T-helper 17 cell (primary cell): ENCODE measurements around the gene FAM114A1. TPM values are rescaled to one million over a fixed set of nuclear protein-coding genes. Genes with fewer than 3 reads are reported as not detected.
A peak's percentile ranks its signal among the peaks of the same experiment; 100 is the strongest.

Source experiments
- ATAC-seq: fragments of 150-1000 bp; cut with Tn5 transposase; 2 replicates; pipeline ENCODE4 v1.10.0; 2021; ENCODE audit warnings: mild to moderate bottlenecking, moderate library complexity
- DNase-seq, 3 donors: peaks; one replicate each; pipeline versions ENCODE4 v3.0.0 to v3.0.0-alpha.2; 2020 to 2021
- H3K9me3 ChIP-seq: one replicate; pipeline ENCODE4 v1.7.0; 2013; ENCODE audit warnings: low read length, mild to moderate bottlenecking; ENCODE audit not compliant: control insufficient read depth, poor library complexity, severe bottlenecking
- H3K27ac Mint-ChIP-seq: one replicate; pipeline ENCODE4 v1.8.0; 2022; ENCODE audit warnings: mild to moderate bottlenecking, moderate library complexity, mixed read lengths
- H3K27me3 Mint-ChIP-seq: one replicate; pipeline ENCODE4 v1.8.0; 2022; ENCODE audit warnings: mixed read lengths
- H3K36me3 Mint-ChIP-seq: one replicate; pipeline ENCODE4 v1.8.0; 2022; ENCODE audit warnings: low read depth, mixed read lengths
- H3K4me1 Mint-ChIP-seq: one replicate; pipeline ENCODE4 v1.8.0; 2022; ENCODE audit warnings: mild to moderate bottlenecking, mixed read lengths
- H3K4me3 Mint-ChIP-seq: one replicate; pipeline ENCODE4 v1.8.0; 2022; ENCODE audit warnings: mild to moderate bottlenecking, moderate library complexity, mixed read lengths
- total RNA-seq, 4 donors: library from RNA in 2 of 4; stranded (reverse) in 2 of 4; gene quantifications; one replicate each; pipeline ENCODE4 v1.2.3 and lab custom pipeline; 2022 to 2026

FAM114A1 gene
- under 1 TPM in 1 of 2 donors, not detected in 1; 0.50 TPM for total RNA-seq
- total RNA-seq (lab: John Stamatoyannopoulos, UW), result 0 to 0.93 reads per million in 2 donors

DNA sequence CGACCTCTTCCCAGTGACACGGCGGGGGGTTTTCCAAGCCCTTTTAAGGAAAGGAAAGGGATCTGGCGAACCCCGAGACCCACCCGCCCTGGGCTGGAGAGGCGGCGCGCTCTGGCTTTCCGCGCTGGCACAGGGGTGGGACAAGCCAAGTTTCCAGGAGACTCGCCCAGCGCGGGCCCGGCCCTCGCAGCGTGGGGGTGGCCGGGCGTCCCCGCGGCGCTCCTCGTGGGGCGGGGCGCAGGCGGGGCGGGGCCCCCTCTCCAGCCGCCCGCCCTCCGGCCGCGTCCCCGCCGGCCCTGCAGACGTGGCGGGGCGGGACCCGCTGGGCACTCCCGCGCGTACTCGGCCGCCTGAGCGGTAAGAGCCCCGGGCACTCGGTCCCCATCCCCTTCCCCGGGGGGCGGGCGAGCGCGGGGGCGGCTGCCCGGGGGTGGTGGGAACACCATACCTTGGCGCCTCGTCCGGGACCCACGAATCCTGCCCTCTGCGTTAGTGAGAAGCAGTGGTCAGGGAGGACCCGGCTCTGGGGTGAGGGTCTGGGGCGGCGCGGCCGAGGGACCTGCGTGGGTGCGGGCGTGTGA, at the start of gene FAM114A1:
TSS of gene FAM114A1 (plus strand) at position 329 of the 581 bp plus-strand sequence. CDS start 10,273 bp downstream, outside the sequence.
- ATAC-seq, result peak; percentile 76
- Mint-ChIP-seq H3K27ac (no peak within 1 kb of the TSS), H3K27me3 (peaks cover 41% of the 10 kb centered on the region), H3K4me1 (peaks cover 13% of the 10 kb centered on the region), H3K4me3 (peak within 1 kb of the TSS; percentile 82), H3K36me3 (peaks cover 2% of the 10 kb centered on the region)
- peak in 1 of 3 donors; percentile 20 for DNase-seq
- H3K9me3 ChIP-seq, result no peaks in the 10 kb centered on the region

DNA sequence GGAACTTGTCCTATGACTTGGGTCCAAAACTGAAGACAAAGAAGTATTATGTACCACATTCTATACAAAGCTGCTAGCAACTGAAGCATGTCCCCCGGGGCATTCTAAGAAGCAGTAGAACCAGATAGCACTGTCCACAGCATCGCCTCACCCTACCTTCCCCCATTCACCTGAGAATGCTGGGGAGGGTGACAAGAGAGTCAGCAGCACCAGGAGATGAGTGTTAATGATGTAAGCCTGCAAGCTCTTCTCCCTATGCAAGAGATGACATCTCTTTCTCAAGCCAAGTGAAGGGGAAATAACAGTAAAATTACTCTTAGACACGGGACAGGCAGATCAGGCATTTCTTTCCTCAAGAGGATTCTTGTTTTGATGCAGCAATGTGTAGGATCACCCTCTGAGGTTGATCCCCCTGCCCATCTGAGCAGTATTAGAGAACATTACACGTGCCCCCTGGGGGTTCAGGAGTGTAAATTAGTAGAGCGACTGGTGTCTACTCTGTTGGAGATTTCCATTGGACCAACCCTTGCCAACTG, 49.1 kb upstream of the FAM114A1 start:
- Mint-ChIP-seq H3K27ac (no peak overlapping the region), H3K4me3 (no peak overlapping the region), H3K36me3 (peaks cover 2% of the 10 kb centered on the region), H3K4me1 (peaks cover 15% of the 10 kb centered on the region), H3K27me3 (no peaks in the 10 kb centered on the region)
- ATAC-seq (no peak), DNase-seq (no peak)
- no peaks in the 10 kb centered on the region for H3K9me3 ChIP-seq

DNA sequence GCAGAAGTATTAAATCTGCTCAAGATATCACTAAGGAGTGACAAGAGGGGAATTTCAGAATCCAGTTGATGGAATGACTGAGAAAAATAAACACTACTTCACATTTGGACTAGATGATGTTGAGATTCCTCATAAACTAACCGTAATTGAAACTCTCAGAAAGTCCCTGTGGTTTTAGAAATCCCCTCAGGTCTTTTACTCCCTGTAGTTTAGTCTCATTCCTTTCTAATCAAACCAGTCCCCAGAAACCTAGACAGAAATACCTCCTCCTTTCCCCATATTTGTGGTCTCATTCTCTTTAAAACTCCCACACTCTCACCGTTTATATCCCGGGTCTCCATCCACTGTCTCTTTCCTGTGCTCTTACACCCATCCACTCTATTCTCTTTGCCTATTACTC, 48.0 kb upstream of the FAM114A1 start:
- peaks cover 2% of the 10 kb centered on the region for H3K36me3 Mint-ChIP-seq
- peak; percentile 76 for ATAC-seq
- no peaks in the 10 kb centered on the region for H3K9me3 ChIP-seq
- H3K4me3 Mint-ChIP-seq, result no peak overlapping the region
- no peak for DNase-seq
- peak overlapping the region; percentile 22 for H3K27ac Mint-ChIP-seq
- H3K27me3 Mint-ChIP-seq, result no peaks in the 10 kb centered on the region
- peaks cover 15% of the 10 kb centered on the region for H3K4me1 Mint-ChIP-seq

DNA sequence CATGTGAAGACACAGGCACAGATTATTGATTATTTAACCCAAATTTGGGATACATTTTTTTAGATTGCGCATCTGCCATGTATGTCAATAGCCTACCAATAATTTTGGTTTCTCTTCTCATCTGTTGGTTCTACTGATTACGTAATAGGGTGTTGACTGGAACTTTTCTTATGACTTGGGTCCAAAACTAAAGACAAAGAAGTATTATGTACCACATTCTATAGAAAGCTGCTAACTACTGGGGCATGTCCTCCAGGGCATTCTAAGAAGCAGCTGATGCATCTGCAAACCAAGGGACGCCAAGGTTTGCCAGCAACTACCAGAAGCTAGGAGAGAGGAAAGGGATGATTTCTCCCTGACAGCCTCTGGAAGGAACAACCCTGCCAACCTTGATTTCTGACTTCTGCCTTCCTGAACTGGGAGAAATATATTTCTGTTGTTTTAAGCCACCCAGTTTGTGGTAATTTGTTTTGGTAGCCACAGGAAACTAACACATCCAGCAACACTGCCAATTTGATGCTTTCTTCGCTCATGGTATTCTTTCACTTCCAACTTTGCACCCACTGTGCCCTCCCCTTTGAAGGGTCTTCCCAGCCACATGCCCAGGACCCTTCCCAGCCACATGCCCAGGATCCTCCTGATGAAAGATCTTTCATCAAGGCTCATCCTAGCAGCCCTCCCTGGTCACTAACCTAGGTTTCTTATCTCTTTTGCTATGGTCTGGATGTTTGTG, 47.1 kb upstream of the FAM114A1 start:
- peaks cover 2% of the 10 kb centered on the region for H3K36me3 Mint-ChIP-seq
- H3K4me1 Mint-ChIP-seq, result peaks cover 15% of the 10 kb centered on the region
- peak overlapping the region; percentile 22 for H3K27ac Mint-ChIP-seq
- H3K27me3 Mint-ChIP-seq, result no peaks in the 10 kb centered on the region
- no peak overlapping the region for H3K4me3 Mint-ChIP-seq
- ATAC-seq (no peak), DNase-seq (no peak)
- H3K9me3 ChIP-seq, result no peaks in the 10 kb centered on the region

DNA sequence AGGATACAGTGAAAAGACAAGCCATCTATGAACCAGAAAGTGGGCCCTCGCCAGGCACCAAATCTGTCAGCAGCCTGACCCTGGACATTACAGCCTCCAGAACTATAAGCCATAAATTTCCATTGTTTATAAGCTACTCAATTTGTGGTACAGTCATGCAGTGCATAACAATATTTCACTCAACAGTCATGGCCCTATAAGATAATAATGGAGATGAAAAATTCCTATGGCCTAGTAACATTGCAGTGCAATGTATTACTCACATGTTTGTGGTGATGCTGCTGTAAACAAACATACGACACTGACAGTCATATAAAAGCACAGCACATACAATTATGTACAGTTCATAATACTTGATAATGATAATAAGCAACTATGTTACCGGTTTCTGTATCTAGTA, 45.9 kb upstream of the FAM114A1 start:
- Mint-ChIP-seq H3K4me1 (peaks cover 15% of the 10 kb centered on the region), H3K36me3 (peaks cover 2% of the 10 kb centered on the region), H3K4me3 (no peak overlapping the region), H3K27me3 (no peaks in the 10 kb centered on the region), H3K27ac (no peak overlapping the region)
- H3K9me3 ChIP-seq, result no peaks in the 10 kb centered on the region
- no peak for DNase-seq
- ATAC-seq, result no peak

DNA sequence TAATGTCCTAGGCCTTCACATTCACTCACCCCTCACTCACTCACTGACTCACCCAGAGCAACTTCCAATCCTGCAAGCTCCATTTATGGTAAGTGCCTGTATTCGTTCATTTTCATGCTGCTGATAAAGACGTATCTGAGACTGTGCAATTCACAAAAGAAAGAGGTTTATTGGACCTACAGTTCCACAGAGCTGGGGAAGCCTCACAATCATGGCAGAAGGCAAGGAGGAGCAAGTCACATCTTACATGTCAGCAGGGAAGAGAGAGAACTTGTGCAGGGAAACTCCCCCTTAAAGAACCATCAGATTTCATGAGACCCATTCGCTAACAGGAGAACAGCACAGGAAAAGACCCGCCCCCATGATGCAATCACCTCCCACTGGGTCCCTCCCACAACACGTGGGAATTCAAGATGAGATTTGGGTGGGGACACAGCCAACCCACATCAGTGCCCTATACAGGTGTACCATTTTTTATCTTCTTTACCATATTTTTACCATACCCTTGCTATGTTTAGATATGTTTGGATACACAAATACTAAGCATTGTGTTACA, 44.8 kb upstream of the FAM114A1 start:
- Mint-ChIP-seq H3K4me3 (no peak overlapping the region), H3K36me3 (peaks cover 2% of the 10 kb centered on the region), H3K27me3 (no peaks in the 10 kb centered on the region), H3K4me1 (peaks cover 15% of the 10 kb centered on the region), H3K27ac (no peak overlapping the region)
- no peak for DNase-seq
- H3K9me3 ChIP-seq, result no peaks in the 10 kb centered on the region
- ATAC-seq, result no peak

DNA sequence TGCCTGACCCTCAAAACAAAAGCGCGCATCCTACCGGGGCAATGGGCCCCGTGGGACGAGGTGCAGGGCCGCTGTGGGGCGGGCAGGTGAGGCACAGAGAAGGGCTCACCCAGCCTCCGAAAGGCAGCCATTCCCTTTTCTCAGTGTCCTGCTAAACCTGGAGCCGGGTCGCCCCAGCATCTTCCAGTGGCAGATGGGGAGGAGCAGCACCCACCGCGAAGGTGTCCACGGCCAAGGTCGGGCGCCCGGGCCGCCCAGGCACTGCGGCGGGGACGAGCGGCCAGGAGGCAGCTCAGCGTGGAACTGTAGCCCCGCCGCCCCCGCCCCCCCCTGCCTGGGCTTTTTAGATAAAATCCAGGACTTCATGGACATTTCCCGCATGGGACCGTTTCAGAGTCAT, 43.8 kb upstream of the FAM114A1 start:
- no peak overlapping the region for H3K4me3 Mint-ChIP-seq
- H3K27ac Mint-ChIP-seq, result no peak overlapping the region
- no peak for DNase-seq
- peaks cover 2% of the 10 kb centered on the region for H3K36me3 Mint-ChIP-seq
- peaks cover 15% of the 10 kb centered on the region for H3K4me1 Mint-ChIP-seq
- no peak for ATAC-seq
- H3K27me3 Mint-ChIP-seq, result no peaks in the 10 kb centered on the region
- H3K9me3 ChIP-seq, result no peaks in the 10 kb centered on the region

DNA sequence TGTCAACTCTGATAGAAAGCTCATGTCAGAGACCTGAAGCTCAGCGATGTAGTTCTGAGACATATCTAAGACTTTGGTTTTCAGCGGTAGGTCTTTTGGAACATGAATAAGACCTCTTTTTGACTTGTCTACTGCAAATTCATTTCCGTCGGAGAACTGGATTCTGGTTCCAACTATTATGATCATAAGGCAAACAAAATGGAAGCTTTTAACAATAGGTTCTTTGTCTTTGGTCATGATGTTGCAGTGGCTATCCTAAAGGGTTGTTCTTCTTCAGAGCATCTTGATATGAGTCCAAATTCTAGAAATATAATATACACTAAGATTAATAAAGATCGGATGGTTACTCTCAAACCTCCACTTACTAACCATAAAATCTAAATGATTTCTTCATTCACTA, 38.4 kb upstream of the FAM114A1 start:
- H3K36me3 Mint-ChIP-seq, result no peaks in the 10 kb centered on the region
- no peak for ATAC-seq
- H3K27me3 Mint-ChIP-seq, result no peaks in the 10 kb centered on the region
- H3K9me3 ChIP-seq, result no peaks in the 10 kb centered on the region
- H3K4me3 Mint-ChIP-seq, result no peak overlapping the region
- H3K27ac Mint-ChIP-seq, result no peak overlapping the region
- DNase-seq, result no peak
- H3K4me1 Mint-ChIP-seq, result peaks cover 3% of the 10 kb centered on the region

DNA sequence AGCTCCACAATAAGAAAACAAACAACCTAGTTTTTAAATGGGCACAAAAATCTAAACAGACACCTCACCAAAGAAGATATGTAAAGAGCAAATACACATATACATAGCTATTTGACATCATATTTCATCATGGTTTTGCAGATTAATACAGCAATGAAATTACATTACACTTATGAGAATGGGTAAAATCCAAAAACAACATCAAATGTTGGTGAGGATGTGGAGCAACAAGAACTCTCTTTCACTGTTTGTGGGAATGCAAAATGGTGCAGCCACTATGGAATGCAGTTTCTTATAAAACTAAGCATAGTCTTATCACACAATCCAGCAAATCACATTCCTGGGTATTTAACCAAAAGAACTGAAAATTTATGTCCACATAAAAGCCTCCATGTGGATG, 36.0 kb upstream of the FAM114A1 start:
- H3K9me3 ChIP-seq, result no peaks in the 10 kb centered on the region
- no peak for ATAC-seq
- Mint-ChIP-seq H3K27me3 (no peaks in the 10 kb centered on the region), H3K36me3 (no peaks in the 10 kb centered on the region), H3K4me1 (peaks cover 3% of the 10 kb centered on the region), H3K27ac (no peak overlapping the region), H3K4me3 (no peak overlapping the region)
- no peak for DNase-seq

DNA sequence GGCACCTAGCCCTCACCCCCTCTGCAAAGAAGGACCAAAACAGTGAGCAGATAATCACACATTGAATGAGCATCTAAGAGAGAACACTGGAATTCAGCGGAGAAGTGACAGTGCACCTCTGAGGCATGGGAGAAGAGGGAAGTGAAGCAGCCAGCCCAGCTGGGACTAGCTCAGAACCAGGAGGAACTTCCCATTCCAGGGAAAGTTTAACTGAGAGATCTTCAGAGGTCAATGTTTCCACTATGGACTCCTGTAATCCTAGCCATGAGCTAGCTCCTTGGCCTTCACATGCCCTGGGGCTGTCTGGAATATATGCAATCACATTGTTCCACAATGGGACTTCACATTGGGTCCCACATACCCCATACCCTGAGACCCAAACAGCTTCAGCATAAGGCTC, 35.4 kb upstream of the FAM114A1 start:
- Mint-ChIP-seq H3K27ac (no peak overlapping the region), H3K4me1 (peaks cover 6% of the 10 kb centered on the region), H3K36me3 (no peaks in the 10 kb centered on the region), H3K27me3 (no peaks in the 10 kb centered on the region), H3K4me3 (no peak overlapping the region)
- no peak for ATAC-seq
- H3K9me3 ChIP-seq, result no peaks in the 10 kb centered on the region
- no peak for DNase-seq

DNA sequence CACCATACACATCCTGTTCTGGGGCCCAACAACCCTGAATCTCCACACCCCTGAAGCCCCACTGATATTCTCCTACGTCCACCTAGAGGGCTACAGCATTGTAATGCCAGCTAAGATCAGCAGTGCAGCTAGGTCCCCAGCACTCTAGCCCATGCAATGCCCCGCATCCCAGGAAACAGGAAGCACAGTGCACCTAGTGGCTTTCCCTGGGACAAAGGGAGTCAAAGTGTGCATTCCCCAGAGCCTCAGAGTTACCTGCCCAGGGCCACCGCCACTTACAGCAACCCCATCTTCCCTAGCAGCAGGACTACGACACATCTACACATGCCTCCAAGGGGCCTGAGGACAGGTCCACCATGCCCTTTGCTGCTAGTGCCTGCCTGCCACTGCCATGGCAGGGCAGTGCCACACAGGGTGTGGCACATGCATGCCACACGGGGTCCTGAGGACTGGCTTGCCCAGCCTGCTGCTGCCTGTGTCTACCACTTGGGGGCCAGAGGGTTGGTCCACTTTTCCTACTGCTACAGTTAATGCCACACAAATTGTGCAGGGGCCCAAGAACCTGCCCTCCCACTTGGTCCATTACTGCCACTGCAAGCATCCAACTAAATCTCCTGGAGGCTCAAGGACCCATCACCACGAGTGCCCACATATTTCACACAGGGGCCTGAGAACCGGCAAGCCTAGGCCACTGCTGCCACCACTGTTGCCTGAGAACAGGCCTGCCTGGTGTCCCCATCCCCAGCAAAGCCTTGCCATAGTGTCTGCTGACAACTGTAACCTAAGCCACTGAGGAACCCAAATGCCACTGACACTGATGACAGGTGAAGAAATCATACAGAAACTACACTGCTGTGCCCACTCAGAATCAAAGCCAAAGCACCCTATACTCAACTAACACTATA, 34.7 kb upstream of the FAM114A1 start:
- H3K27me3 Mint-ChIP-seq, result no peaks in the 10 kb centered on the region
- H3K4me3 Mint-ChIP-seq, result no peak overlapping the region
- no peak overlapping the region for H3K27ac Mint-ChIP-seq
- ATAC-seq (no peak), DNase-seq (no peak)
- no peaks in the 10 kb centered on the region for H3K9me3 ChIP-seq
- no peaks in the 10 kb centered on the region for H3K36me3 Mint-ChIP-seq
- peaks cover 11% of the 10 kb centered on the region for H3K4me1 Mint-ChIP-seq

DNA sequence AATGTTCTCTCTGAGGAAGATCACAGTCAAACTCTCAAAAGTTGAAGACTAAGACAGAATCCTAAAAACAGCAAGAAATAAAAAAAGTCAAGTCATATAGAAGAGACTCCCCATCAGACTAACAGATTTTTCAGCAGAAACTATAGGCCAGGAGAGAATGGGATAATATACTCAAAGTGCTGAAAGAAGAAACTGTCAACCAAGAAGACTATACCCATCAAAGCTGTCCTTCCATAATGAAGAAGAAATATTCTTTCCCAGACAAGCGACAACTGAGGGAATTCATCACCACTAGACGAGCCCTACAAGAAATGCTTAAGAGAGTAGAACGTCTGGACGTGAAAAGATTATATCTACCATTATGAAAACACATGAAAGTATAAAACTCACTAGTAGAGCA, 33.0 kb upstream of the FAM114A1 start:
- no peaks in the 10 kb centered on the region for H3K9me3 ChIP-seq
- no peaks in the 10 kb centered on the region for H3K36me3 Mint-ChIP-seq
- no peaks in the 10 kb centered on the region for H3K27me3 Mint-ChIP-seq
- no peak overlapping the region for H3K27ac Mint-ChIP-seq
- no peak for DNase-seq
- no peak overlapping the region for H3K4me3 Mint-ChIP-seq
- H3K4me1 Mint-ChIP-seq, result peaks cover 21% of the 10 kb centered on the region
- ATAC-seq, result no peak

DNA sequence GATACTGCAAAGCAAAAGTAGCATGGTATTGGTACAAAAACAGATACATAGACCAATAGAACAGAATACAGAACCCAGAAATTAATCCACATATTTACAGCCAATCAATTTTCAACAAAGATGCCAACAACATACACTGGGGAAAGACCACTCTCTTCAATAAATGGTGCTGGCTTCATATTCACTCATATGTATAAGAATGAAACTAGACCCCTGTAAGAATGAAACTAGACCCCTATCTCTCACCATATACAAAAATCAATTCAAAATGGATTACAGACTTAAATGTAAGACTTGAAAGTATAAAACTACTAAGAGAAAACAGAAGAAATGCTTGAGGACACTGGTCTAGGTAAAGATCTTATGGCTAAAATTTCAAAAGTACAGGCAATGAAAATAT, 30.3 kb upstream of the FAM114A1 start:
- H3K4me3 Mint-ChIP-seq, result no peak overlapping the region

More for the DNA sequence above, 30.3 kb upstream of the FAM114A1 start:
- H3K36me3 Mint-ChIP-seq, result no peaks in the 10 kb centered on the region
- no peaks in the 10 kb centered on the region for H3K27me3 Mint-ChIP-seq
- no peaks in the 10 kb centered on the region for H3K9me3 ChIP-seq
- peak overlapping the region; percentile 1 for H3K27ac Mint-ChIP-seq
- no peak for ATAC-seq
- H3K4me1 Mint-ChIP-seq, result peaks cover 19% of the 10 kb centered on the region
- DNase-seq, result no peak
